Suprapubic skin (tissue), 4 donors: Measurements from ENCODE around the gene LRRC28. TPM values are rescaled to one million over a fixed set of nuclear protein-coding genes. Genes with fewer than 3 reads are reported as not detected.

Experiments
- DNase-seq, 2 donors: peaks; one replicate each; pipeline ENCODE4 v3.0.0-alpha.2; 2019; ENCODE audit warnings: low spot score in 2 of 2
- H3K27ac ChIP-seq: fragments of 200-600 bp; sonication (generic); one replicate; pipeline ENCODE4 v1.5.1; 2019
- H3K27me3 ChIP-seq: fragments of 200-600 bp; sonication (generic); one replicate; pipeline ENCODE4 v1.5.1; 2019
- H3K36me3 ChIP-seq: fragments of 200-600 bp; sonication (generic); one replicate; pipeline ENCODE4 v1.5.1; 2019
- H3K4me1 ChIP-seq: fragments of 200-600 bp; sonication (generic); one replicate; pipeline ENCODE4 v1.5.1; 2019
- H3K4me3 ChIP-seq: fragments of 200-600 bp; sonication (generic); one replicate; pipeline ENCODE4 v1.5.1; 2019; ENCODE audit warnings: mild to moderate bottlenecking
- H3K9me3 ChIP-seq: fragments of 200-600 bp; sonication (generic); one replicate; pipeline ENCODE4 v1.5.1; 2019
- CTCF ChIP-seq, 2 donors: fragments of 200-600 bp in 1 of 2; fragments of 450-650 bp in 1 of 2; sonication (generic) in 1 of 2; IDR thresholded peaks; one replicate each; pipeline ENCODE4 v1.5.1; 2016 to 2019; ENCODE audit warnings: antibody characterized with exemption in 2 of 2, mild to moderate bottlenecking in 1 of 2, moderate library complexity in 1 of 2
- EP300 ChIP-seq: sonication (generic); formaldehyde crosslinking; IDR thresholded peaks from one replicate; pipeline ENCODE4 v1.6.1; 2017; ENCODE audit warnings: antibody characterized with exemption
- POLR2A ChIP-seq, 2 donors: fragments of 450-650 bp; IDR thresholded peaks; one replicate each; pipeline ENCODE4 v1.6.1; 2017; ENCODE audit warnings: antibody characterized with exemption in 2 of 2, mild to moderate bottlenecking in 2 of 2, moderate library complexity in 2 of 2
- POLR2AphosphoS5 ChIP-seq, 3 donors: sonication (generic); formaldehyde crosslinking; IDR thresholded peaks; one replicate each; pipeline ENCODE4 v1.6.1; 2017; ENCODE audit warnings: antibody characterized with exemption in 3 of 3
- WGBS: methylation state at CpG from one replicate; pipeline ENCODE4 v1.1.5; 2018; 5-methylcytosine and 5-hydroxymethylcytosine counted together
- total RNA-seq, 4 donors: library from RNA; depleted of rRNA; stranded (reverse); fragments of >200 nt; gene quantifications; one replicate each; pipeline ENCODE4 v1.1.0, GENCODE V29; 2016

Gene LRRC28
- total RNA-seq, 4 donors from 2014 or later = 26.4 to 80.5 (median 36.5) TPM

GRCh38 chr15:99305761-99306505 lies 54.7 kb downstream of the LRRC28 start:
- 38% methylated on average over 8 of the region's 8 CpGs for WGBS

GRCh38 chr15:99306694-99307338 lies 55.5 kb downstream of the LRRC28 start:
- TF ChIP-seq EP300 (no peak), POLR2A (IDR thresholded peaks at IDR 0.05) (no peak), POLR2AphosphoS5 (IDR thresholded peaks at IDR 0.05) (no peak), CTCF (IDR thresholded peaks at IDR 0.05) (no peak)
- H3K4me1 ChIP-seq = no peaks in the 10 kb centered on the region
- peak overlapping the region; percentile 23 for H3K27ac ChIP-seq
- no peaks in the 10 kb centered on the region for H3K9me3 ChIP-seq
- H3K36me3 ChIP-seq = no peaks in the 10 kb centered on the region
- H3K4me3 ChIP-seq = no peak overlapping the region
- DNase-seq = no peak
- no peaks in the 10 kb centered on the region for H3K27me3 ChIP-seq
- WGBS = 60% methylated on average over 8 of the region's 8 CpGs

More at GRCh38 chr15:99305761-99306505, 54.7 kb downstream of the LRRC28 start:
- H3K36me3 ChIP-seq = no peaks in the 10 kb centered on the region
- no peak overlapping the region for H3K27ac ChIP-seq
- DNase-seq = no peak
- no peaks in the 10 kb centered on the region for H3K4me1 ChIP-seq
- no peak for TF ChIP-seq POLR2AphosphoS5 (IDR thresholded peaks at IDR 0.05)
- no peak for TF ChIP-seq CTCF (IDR thresholded peaks at IDR 0.05)
- TF ChIP-seq EP300 = no peak
- TF ChIP-seq POLR2A (IDR thresholded peaks at IDR 0.05) = no peak
- H3K9me3 ChIP-seq = no peaks in the 10 kb centered on the region
- no peak overlapping the region for H3K4me3 ChIP-seq
- no peaks in the 10 kb centered on the region for H3K27me3 ChIP-seq

- Histone ChIP-seq H3K36me3 (peaks cover 5% of the 10 kb centered on the region), H3K27ac (no peak overlapping the region), H3K27me3 (no peaks in the 10 kb centered on the region), H3K9me3 (peaks cover 4% of the 10 kb centered on the region), H3K4me1 (no peaks in the 10 kb centered on the region), H3K4me3 (no peak overlapping the region)
- WGBS = 79% methylated on average over 6 of the region's 6 CpGs
- TF ChIP-seq EP300 (no peak), POLR2AphosphoS5 (IDR thresholded peaks at IDR 0.05) (no peak), POLR2A (IDR thresholded peaks at IDR 0.05) (no peak)
- DNase-seq = no peak
Measured at GRCh38 chr15:99307735-99308134, 56.5 kb downstream of the LRRC28 start.

GRCh38 chr15:99310745-99311144 lies 59.5 kb downstream of the LRRC28 start:
- TF ChIP-seq EP300 (no peak), POLR2AphosphoS5 (IDR thresholded peaks at IDR 0.05) (no peak), POLR2A (IDR thresholded peaks at IDR 0.05) (no peak), CTCF (IDR thresholded peaks at IDR 0.05) (no peak)
- WGBS = 91% methylated on average over 5 of the region's 5 CpGs
- no peaks in the 10 kb centered on the region for H3K27me3 ChIP-seq

GRCh38 chr15:99312228-99312627 lies 60.9 kb downstream of the LRRC28 start:
- DNase-seq = no peak
- Histone ChIP-seq H3K27me3 (no peaks in the 10 kb centered on the region), H3K27ac (no peak overlapping the region), H3K4me1 (no peaks in the 10 kb centered on the region), H3K9me3 (peaks cover 9% of the 10 kb centered on the region), H3K36me3 (peaks cover 5% of the 10 kb centered on the region), H3K4me3 (no peak overlapping the region)
- TF ChIP-seq CTCF (IDR thresholded peaks at IDR 0.05) (no peak), EP300 (no peak), POLR2A (IDR thresholded peaks at IDR 0.05) (no peak), POLR2AphosphoS5 (IDR thresholded peaks at IDR 0.05) (no peak)
- WGBS = 98% methylated on average over 2 of the region's 2 CpGs

More at GRCh38 chr15:99310745-99311144, 59.5 kb downstream of the LRRC28 start:
- H3K4me1 ChIP-seq = no peaks in the 10 kb centered on the region
- DNase-seq = no peak
- no peak overlapping the region for H3K4me3 ChIP-seq
- peaks cover 5% of the 10 kb centered on the region for H3K36me3 ChIP-seq
- peaks cover 9% of the 10 kb centered on the region for H3K9me3 ChIP-seq
- no peak overlapping the region for H3K27ac ChIP-seq
